GM12878 (cell line): ENCODE results near the gene CRB1.

Source experiments
- CTCF ChIP-seq, 3 experiments: IDR thresholded peaks in 2 of 3; conservative IDR thresholded peaks in 1 of 3; 2 replicates each; pipeline ENCODE4 v1.5.1; 2011; ENCODE audit warnings: low read depth in 3 of 3, low read length in 3 of 3, mild to moderate bottlenecking in 3 of 3, control low read depth in 2 of 3, moderate library complexity in 2 of 3, inconsistent platforms in 1 of 3, mixed read lengths in 1 of 3; ENCODE audit not compliant: control insufficient read depth in 2 of 3, insufficient read depth in 1 of 3; ENCODE audit errors: extremely low read depth in 1 of 3
- HDAC2 ChIP-seq: fragments of 200-600 bp; sonication (generic); IDR thresholded peaks from 2 replicates; pipeline ENCODE4 v1.6.1; 2017
- MTA2 ChIP-seq: fragments of 450-650 bp; IDR thresholded peaks from 2 replicates; pipeline ENCODE4 v1.6.1; 2016; ENCODE audit warnings: low read depth, mild to moderate bottlenecking, moderate library complexity
- NR2F1 ChIP-seq: fragments of 450-650 bp; conservative IDR thresholded peaks from 2 replicates; pipeline ENCODE4 v1.6.1; 2017; ENCODE audit warnings: mild to moderate bottlenecking
- POLR2A ChIP-seq: IDR thresholded peaks from 2 replicates; pipeline ENCODE4 v1.6.1; 2011; ENCODE audit warnings: low read depth, mild to moderate bottlenecking, low read length
- SMC3 ChIP-seq: IDR thresholded peaks from 2 replicates; pipeline ENCODE4 v1.6.1; 2011; ENCODE audit warnings: low read length, improper control_type of control experiment, borderline replicate concordance
- STAT1 ChIP-seq: fragments of 450-650 bp; conservative IDR thresholded peaks from 2 replicates; pipeline ENCODE4 v1.6.1; 2014; ENCODE audit warnings: antibody characterized with exemption, mild to moderate bottlenecking
- ZBTB40 ChIP-seq: fragments of 450-650 bp; IDR thresholded peaks from 2 replicates; pipeline ENCODE4 v1.6.1; 2016; ENCODE audit warnings: mild to moderate bottlenecking, moderate library complexity, borderline replicate concordance
- ZNF687 ChIP-seq: fragments of 450-650 bp; IDR thresholded peaks from 2 replicates; pipeline ENCODE4 v1.6.1; 2017; ENCODE audit warnings: mild to moderate bottlenecking, moderate library complexity

GRCh38 chr1:197481101-197481500 lies 213.0 kb downstream of the CRB1 start:
- no peak for TF ChIP-seq CTCF (IDR thresholded peaks at IDR 0.05 in 2 of 3, conservative IDR thresholded peaks at IDR 0.05 in 1 of 3; ENCODE audit: control insufficient read depth in 2 of 3, extremely low read depth in 1 of 3, insufficient read depth in 1 of 3, low read depth in 3 of 3, low read length in 3 of 3)
- TF ChIP-seq POLR2A, result no peak
- TF ChIP-seq MTA2, result no peak
- TF ChIP-seq STAT1, result no peak
- TF ChIP-seq NR2F1, result no peak
- no peak for TF ChIP-seq HDAC2
- no peak for TF ChIP-seq ZBTB40
- no peak for TF ChIP-seq SMC3
- TF ChIP-seq ZNF687, result no peak
